A673 (cell line): Measurements from ENCODE around the gene PRG2. TPM values are rescaled to one million over a fixed set of nuclear protein-coding genes. Genes with fewer than 3 reads are reported as not detected.

Experiments
- BruUV-seq: library from RNA; stranded (reverse); fragments of 400-500 nt; replicated peaks from 2 replicates; lab custom pipeline; 2021; lab: Mats Ljungman, UMichigan
- CTCF ChIA-PET: fragments of 300-600 bp; sonication (Branson Sonifier 250); formaldehyde crosslinking; loops from one replicate; lab custom pipeline; 2022; ENCODE audit warnings: antibody characterized with exemption; lab: Charles Lee
- POLR2A ChIA-PET: fragments of 300-600 bp; sonication (Branson Sonifier 250); formaldehyde crosslinking; loops from one replicate; lab custom pipeline; 2022; ENCODE audit warnings: antibody characterized with exemption; ENCODE audit not compliant: low non-redundant PET; lab: Charles Lee
- DNase-seq: peaks from one replicate; pipeline ENCODE4 v3.0.0-alpha.2; 2015; ENCODE audit warnings: low spot score
- H3K27ac ChIP-seq: fragments of 200-600 bp; sonication (generic); 2 replicates; pipeline ENCODE4 v1.5.1; 2016; ENCODE audit warnings: mixed run types, low read depth, mild to moderate bottlenecking, mixed read lengths, antibody characterized with exemption, low read length; ENCODE audit not compliant: poor library complexity, severe bottlenecking
- H3K27me3 ChIP-seq: fragments of 200-600 bp; sonication (generic); replicated peaks from 2 replicates; pipeline ENCODE4 v1.6.1; 2017; ENCODE audit warnings: mixed run types, low read depth, mild to moderate bottlenecking, mixed read lengths, antibody characterized with exemption, low read length; ENCODE audit not compliant: insufficient read depth, poor library complexity
- H3K36me3 ChIP-seq: fragments of 200-600 bp; sonication (generic); 2 replicates; pipeline ENCODE4 v1.6.1; 2016; ENCODE audit warnings: mixed run types, mild to moderate bottlenecking, mixed read lengths, antibody characterized with exemption, low read length; ENCODE audit not compliant: insufficient read depth, poor library complexity, severe bottlenecking
- H3K4me1 ChIP-seq: fragments of 200-600 bp; sonication (generic); 2 replicates; pipeline ENCODE4 v1.6.1; 2017; ENCODE audit warnings: mixed run types, mild to moderate bottlenecking, mixed read lengths, antibody characterized with exemption, low read length; ENCODE audit not compliant: insufficient read depth, poor library complexity, severe bottlenecking
- H3K4me3 ChIP-seq: fragments of 200-600 bp; sonication (generic); 2 replicates; pipeline ENCODE4 v1.5.1; 2016; ENCODE audit warnings: low read depth, mixed run types, mild to moderate bottlenecking, mixed read lengths, low read length; ENCODE audit not compliant: poor library complexity, severe bottlenecking
- H3K9me3 ChIP-seq: fragments of 200-600 bp; sonication (generic); 2 replicates; pipeline ENCODE4 v1.6.1; 2016; ENCODE audit warnings: mixed run types, low read depth, mild to moderate bottlenecking, mixed read lengths, antibody characterized with exemption, low read length; ENCODE audit not compliant: poor library complexity, severe bottlenecking
- CTCF ChIP-seq: fragments of 300-800, 200-600 bp; sonication (generic); conservative IDR thresholded peaks from 2 replicates; pipeline ENCODE4 v1.5.1; 2017; ENCODE audit warnings: low read depth, mild to moderate bottlenecking, antibody characterized with exemption, low read length, moderate library complexity, mixed read lengths
- EZH2 ChIP-seq: fragments of 200-600 bp; sonication (generic); IDR thresholded peaks from 2 replicates; pipeline ENCODE4 v1.6.1; 2017; ENCODE audit warnings: borderline replicate concordance, low read depth, mild to moderate bottlenecking, mixed read lengths, antibody characterized with exemption, low read length; ENCODE audit not compliant: poor library complexity, severe bottlenecking
- intact Hi-C: fragments of 100-400 bp; cut with micrococcal nuclease; formaldehyde crosslinking; loops from one replicate; pipeline ENCODE4 v1.10.0; 2022; ENCODE audit not compliant: unreplicated experiment
- total RNA-seq: library from RNA; stranded (reverse); gene quantifications from 2 replicates; pipeline ENCODE4 v1.2.3, GENCODE V29; 2021

Gene PRG2
- total RNA-seq, 1 experiment from 2014 or later: not detected

GRCh38 chr11:57424137-57424791, 33.8 kb upstream of the PRG2 start:
- Histone ChIP-seq H3K4me3 (no peak overlapping the region), H3K4me1 (peaks cover 28% of the 10 kb centered on the region), H3K27ac (peak overlapping the region; percentile 43), H3K36me3 (no peaks in the 10 kb centered on the region), H3K27me3 (no peaks in the 10 kb centered on the region), H3K9me3 (no peaks in the 10 kb centered on the region)
- BruUV-seq: no TSS peak
- no peak for DNase-seq
- TF ChIP-seq CTCF (no peak), EZH2 (no peak)
- POLR2A ChIA-PET: interaction anchor here (0.7 kb wide), 1 partner anchor 35 kb away, joined by 5 read pairs; no protein-coding TSS in a partner anchor
- CTCF ChIA-PET: interaction anchor here (0.6 to 1.9 kb wide), 5 partner anchors 22 to 373 kb away, joined by 4 to 8 read pairs (median 6); no protein-coding TSS in a partner anchor
- intact Hi-C loops: no loop called here

DNA sequence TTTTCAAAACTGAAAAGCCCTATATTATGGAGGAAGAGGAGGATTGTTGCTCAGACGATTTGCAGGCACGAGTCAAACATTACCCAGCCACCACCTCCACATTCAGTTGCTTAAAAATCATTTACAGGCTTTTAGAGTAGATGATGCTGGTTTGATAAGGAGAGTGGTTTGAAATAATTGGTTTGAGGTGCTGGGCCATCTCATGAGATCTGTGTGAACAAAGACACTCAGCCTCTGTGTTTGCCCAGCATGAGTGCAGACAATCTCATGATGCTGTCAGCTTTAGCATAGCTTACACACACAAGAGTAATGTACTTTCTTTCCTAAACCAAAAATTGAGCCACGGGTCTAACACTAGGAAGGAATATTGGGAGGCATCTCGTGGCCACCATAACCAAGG, 32.2 kb upstream of the PRG2 start:
- CTCF ChIA-PET: no interaction called here
- Histone ChIP-seq H3K36me3 (peaks cover 6% of the 10 kb centered on the region), H3K27me3 (no peaks in the 10 kb centered on the region), H3K27ac (no peak overlapping the region), H3K4me3 (no peak overlapping the region), H3K9me3 (no peaks in the 10 kb centered on the region), H3K4me1 (peaks cover 28% of the 10 kb centered on the region)
- intact Hi-C loops: no loop called here
- POLR2A ChIA-PET: no interaction called here
- no TSS peak for BruUV-seq
- TF ChIP-seq CTCF: no peak
- TF ChIP-seq EZH2: no peak
- DNase-seq: no peak

GRCh38 chr11:57421805-57422204, 31.4 kb upstream of the PRG2 start:
- H3K4me1 ChIP-seq: peaks cover 28% of the 10 kb centered on the region
- intact Hi-C loops: no loop called here
- H3K27ac ChIP-seq: no peak overlapping the region
- CTCF ChIA-PET: no interaction called here
- no peak for TF ChIP-seq CTCF
- no peak for TF ChIP-seq EZH2
- H3K27me3 ChIP-seq: no peaks in the 10 kb centered on the region
- POLR2A ChIA-PET: no interaction called here
- H3K4me3 ChIP-seq: no peak overlapping the region
- H3K9me3 ChIP-seq: no peaks in the 10 kb centered on the region
- BruUV-seq: no TSS peak
- no peak for DNase-seq
- peaks cover 15% of the 10 kb centered on the region for H3K36me3 ChIP-seq
